Psoas muscle (tissue), 8 donors: ENCODE results near the gene GINS3. TPM values are rescaled to one million over a fixed set of nuclear protein-coding genes. Genes with fewer than 3 reads are reported as not detected.

Experiments
- ATAC-seq, 4 donors: fragments of 200-7000 bp; cut with Tn5 transposase; one replicate each; pipeline ENCODE4 v1.9.1; 2020; ENCODE audit warnings: moderate library complexity in 3 of 4, mild to moderate bottlenecking in 2 of 4
- DNase-seq, 2 donors: peaks; one replicate each; pipeline ENCODE4 v3.0.0-alpha.2; 2020
- H3K27ac ChIP-seq: fragments of 200-600 bp; one replicate; pipeline ENCODE4 v1.8.0; 2022
- H3K27me3 ChIP-seq, 3 donors: fragments of 200-600 bp in 1 of 3; one replicate each; pipeline versions ENCODE4 v1.6.1 to v1.8.0; 2013 to 2022; ENCODE audit warnings: low read length in 2 of 3, mild to moderate bottlenecking in 2 of 3, moderate library complexity in 1 of 3; ENCODE audit not compliant: insufficient read depth in 3 of 3
- H3K36me3 ChIP-seq, 2 donors: fragments of 200-600 bp in 1 of 2; one replicate each; pipeline versions ENCODE4 v1.6.1 to v1.8.0; 2013 to 2022; ENCODE audit warnings: low read depth in 1 of 2, mild to moderate bottlenecking in 1 of 2, moderate library complexity in 1 of 2; ENCODE audit not compliant: insufficient read depth in 1 of 2
- H3K4me1 ChIP-seq: fragments of 200-600 bp; one replicate; pipeline ENCODE4 v1.8.0; 2022
- H3K4me3 ChIP-seq: fragments of 200-600 bp; one replicate; pipeline ENCODE4 v1.8.0; 2022; ENCODE audit warnings: mild to moderate bottlenecking
- H3K9me3 ChIP-seq: fragments of 200-600 bp; one replicate; pipeline ENCODE4 v1.8.0; 2022
- CTCF ChIP-seq: fragments of 200-600 bp; IDR thresholded peaks from one replicate; pipeline ENCODE4 v1.8.0; 2022; ENCODE audit warnings: antibody characterized with exemption
- WGBS, 3 donors: extraction: QIAGEN DNeasy Blood & Tissue Kit; methylation state at CpG; one replicate each; pipeline versions ENCODE4 v1.1.6 to v1.1.7; 2013; 5-methylcytosine and 5-hydroxymethylcytosine counted together
- intact Hi-C, 2 donors: fragments of 100-400 bp; cut with DNase I; formaldehyde crosslinking; loops; one replicate each; pipeline versions ENCODE4 v1.11.0 to v1.14.2; 2022
- polyA plus RNA-seq, 3 donors: library from polyadenylated mRNA; stranded (reverse); fragments of 200-250 nt; gene quantifications; one replicate each; pipeline ENCODE4 v1.2.3, GENCODE V29; 2013
- total RNA-seq, 4 donors: library from RNA; stranded (reverse); fragmentation: NEBNext Ultra II Directional in 2 of 4; extraction: Animal tissue kit (Norgen Biotek cat#: 25700) in 2 of 4; gene quantifications; one replicate each; pipeline versions ENCODE4 v1.2.1 to v1.2.4, GENCODE V29; 2021 to 2023
- donor health status: healthy with polysubstance abuse.
- donor health status: DM: no; HTN: no; CAD: no; lungs with moderate emphysema.
- donor health status: Bipolar disorder and iron deficiency.
- donor health status: healthy.
- donor health status: DM: yes; HTN: yes; CAD: no.
- donor health status: DM: no; HTN: no; CAD: no.
- donor health status: DM: no; HTN: no; CAD: no.
- donor health status: DM: yes; HTN: yes; CAD: no.

GINS3 gene
- total and polyA plus RNA-seq, 7 donors, result 0.86 to 2.2 (median 1.2) TPM

DNA sequence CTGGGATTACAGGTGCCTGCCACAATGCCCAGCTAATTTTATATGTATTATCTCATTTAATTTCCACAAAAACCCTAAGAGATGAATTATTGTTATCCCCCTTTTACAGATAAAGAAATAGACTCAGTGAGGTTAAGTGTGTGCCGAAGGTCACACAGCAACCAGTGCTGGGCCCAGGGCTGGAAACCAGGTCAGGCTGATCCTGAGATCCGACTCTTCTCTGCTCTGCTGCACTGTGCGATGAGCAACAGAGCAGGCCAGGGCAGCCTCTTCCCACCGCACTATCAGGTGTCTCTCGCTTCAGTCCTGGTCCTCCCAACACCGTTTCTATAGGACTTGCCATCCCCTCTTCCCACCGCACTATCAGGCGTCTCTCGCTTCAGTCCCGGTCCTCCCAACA, 24.8 kb downstream of the GINS3 start:
- Histone ChIP-seq H3K4me1 (no peaks in the 10 kb centered on the region), H3K27ac (no peak overlapping the region), H3K36me3 (no peaks in the 10 kb centered on the region), H3K9me3 (no peaks in the 10 kb centered on the region), H3K4me3 (no peak overlapping the region), H3K27me3 (peaks cover 0 to 9% (median 0%) of the 10 kb centered on the region in 3 donors)
- DNase-seq (no peak), ATAC-seq (no peak)
- 90 to 94% (median 94%) methylated on average over 10 of the region's 10 CpGs for WGBS, 3 donors
- intact Hi-C loops, result no loop called here
- TF ChIP-seq CTCF, result no peak

GRCh38 chr16:58417600-58417999, 25.3 kb downstream of the GINS3 start:
- no peak for TF ChIP-seq CTCF
- Histone ChIP-seq H3K27me3 (peaks cover 0 to 9% (median 0%) of the 10 kb centered on the region in 3 donors), H3K4me3 (no peak overlapping the region), H3K36me3 (no peaks in the 10 kb centered on the region), H3K27ac (no peak overlapping the region), H3K4me1 (no peaks in the 10 kb centered on the region), H3K9me3 (no peaks in the 10 kb centered on the region)
- ATAC-seq (no peak), DNase-seq (no peak)
- WGBS, 3 donors, result 30 to 45% (median 33%) methylated on average over 5 of the region's 5 CpGs
- intact Hi-C loops, result no loop called here

DNA sequence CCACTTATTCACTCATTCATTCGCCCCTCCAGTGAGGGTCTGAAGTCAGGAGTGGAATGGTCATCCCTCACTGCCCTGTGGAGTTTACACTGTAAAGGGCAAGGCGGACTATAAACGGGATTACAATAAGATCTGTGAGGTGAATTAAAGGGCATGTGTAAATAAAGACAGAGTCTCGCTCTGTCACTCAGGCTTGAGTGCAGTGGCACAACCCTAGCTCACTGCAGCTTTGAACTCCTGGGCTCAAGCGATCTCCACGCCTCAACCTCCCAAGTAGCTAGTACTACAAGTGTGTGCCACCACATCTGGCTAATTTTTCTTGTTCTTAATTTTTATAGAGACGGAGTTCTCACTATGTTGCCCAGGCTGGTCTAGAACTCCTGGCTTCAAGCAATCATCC, 25.8 kb downstream of the GINS3 start:
- ATAC-seq (no peak), DNase-seq (no peak)
- Histone ChIP-seq H3K27me3 (peaks cover 0 to 9% (median 0%) of the 10 kb centered on the region in 3 donors), H3K36me3 (no peaks in the 10 kb centered on the region), H3K4me1 (no peaks in the 10 kb centered on the region), H3K27ac (no peak overlapping the region), H3K4me3 (no peak overlapping the region), H3K9me3 (no peaks in the 10 kb centered on the region)
- intact Hi-C loops, result no loop called here
- 74 to 95% (median 89%) methylated on average over 7 of the region's 7 CpGs for WGBS, 3 donors
- TF ChIP-seq CTCF, result no peak

GRCh38 chr16:58418601-58419000, 26.3 kb downstream of the GINS3 start:
- Histone ChIP-seq H3K9me3 (no peaks in the 10 kb centered on the region), H3K4me3 (no peak overlapping the region), H3K36me3 (no peaks in the 10 kb centered on the region), H3K4me1 (no peaks in the 10 kb centered on the region), H3K27ac (no peak overlapping the region), H3K27me3 (peaks cover 0 to 11% (median 0%) of the 10 kb centered on the region in 3 donors)
- DNase-seq (peak; percentile 29 to 57), ATAC-seq (peak in 2 of 4 donors; percentile 46 to 59)
- TF ChIP-seq CTCF, result no peak
- WGBS, 3 donors, result 14 to 30% (median 14%) methylated on average over 4 of the region's 4 CpGs
- intact Hi-C loops, result no loop called here
